Loucy (cell line): ENCODE data around the gene MYBBP1A.

Experiments
- H2AFZ ChIP-seq: fragments of 200-600 bp; sonication (generic); 2 replicates; pipeline ENCODE4 v1.6.0; 2016; ENCODE audit warnings: antibody characterized with exemption, mild to moderate bottlenecking, low read length, moderate library complexity
- H3F3A ChIP-seq: fragments of 200-600 bp; 2 replicates; pipeline ENCODE4 v1.6.0; 2016; ENCODE audit warnings: antibody characterized with exemption, low read depth, mild to moderate bottlenecking
- H3K27me3 ChIP-seq: fragments of 200-600 bp; sonication (generic); 2 replicates; pipeline ENCODE4 v1.6.1; 2014; ENCODE audit warnings: low read length, mild to moderate bottlenecking; ENCODE audit not compliant: insufficient read depth, poor library complexity, severe bottlenecking
- H3K36me3 ChIP-seq: fragments of 200-600 bp; sonication (generic); 2 replicates; pipeline ENCODE4 v1.6.1; 2016; ENCODE audit warnings: low read length; ENCODE audit not compliant: insufficient read depth
- H3K4me1 ChIP-seq: fragments of 200-600 bp; sonication (generic); 2 replicates; pipeline ENCODE4 v1.5.1; 2014; ENCODE audit warnings: low read length, mild to moderate bottlenecking; ENCODE audit not compliant: insufficient read depth, poor library complexity, severe bottlenecking
- H3K4me2 ChIP-seq: fragments of 200-600 bp; sonication (generic); 2 replicates; pipeline ENCODE4 v1.6.0; 2014; ENCODE audit warnings: antibody characterized with exemption, low read length, low read depth, mild to moderate bottlenecking; ENCODE audit not compliant: poor library complexity, severe bottlenecking
- H3K4me3 ChIP-seq: fragments of 200-600 bp; sonication (generic); 2 replicates; pipeline ENCODE4 v1.5.1; 2014; ENCODE audit warnings: low read length, mild to moderate bottlenecking, mixed read lengths; ENCODE audit not compliant: poor library complexity, severe bottlenecking
- H3K79me2 ChIP-seq: fragments of 200-600 bp; sonication (generic); 2 replicates; pipeline ENCODE4 v1.6.1; 2014; ENCODE audit warnings: low read length; ENCODE audit not compliant: insufficient read depth
- H3K9ac ChIP-seq: fragments of 200-600 bp; sonication (generic); 2 replicates; pipeline ENCODE4 v1.6.0; 2014; ENCODE audit warnings: mild to moderate bottlenecking, low read depth, low read length, moderate library complexity; ENCODE audit not compliant: poor library complexity, severe bottlenecking
- H3K9me2 ChIP-seq: fragments of 200-600 bp; sonication (generic); replicated peaks from 2 replicates; pipeline ENCODE4 v1.6.1; 2016; ENCODE audit warnings: low read depth, low read length, mixed read lengths
- H3K9me3 ChIP-seq: fragments of 200-600 bp; sonication (generic); 2 replicates; pipeline ENCODE4 v1.6.1; 2014; ENCODE audit warnings: mild to moderate bottlenecking, antibody characterized with exemption, low read length, low read depth; ENCODE audit not compliant: insufficient read depth
- H4K20me1 ChIP-seq: fragments of 200-600 bp; sonication (generic); 2 replicates; pipeline ENCODE4 v1.6.0; 2014; ENCODE audit warnings: antibody characterized with exemption, low read length, mild to moderate bottlenecking; ENCODE audit not compliant: insufficient read depth, poor library complexity, severe bottlenecking
- CTCF ChIP-seq: fragments of 200-600 bp; sonication (generic); conservative IDR thresholded peaks from 2 replicates; pipeline ENCODE4 v1.5.1; 2014; ENCODE audit warnings: mild to moderate bottlenecking, antibody characterized with exemption, low read length
- EZH2phosphoT487 ChIP-seq: fragments of 200-600 bp; IDR thresholded peaks from 2 replicates; pipeline ENCODE4 v1.6.1; 2018; ENCODE audit warnings: antibody characterized with exemption, mild to moderate bottlenecking, moderate library complexity, borderline replicate concordance

The MYBBP1A gene

DNA sequence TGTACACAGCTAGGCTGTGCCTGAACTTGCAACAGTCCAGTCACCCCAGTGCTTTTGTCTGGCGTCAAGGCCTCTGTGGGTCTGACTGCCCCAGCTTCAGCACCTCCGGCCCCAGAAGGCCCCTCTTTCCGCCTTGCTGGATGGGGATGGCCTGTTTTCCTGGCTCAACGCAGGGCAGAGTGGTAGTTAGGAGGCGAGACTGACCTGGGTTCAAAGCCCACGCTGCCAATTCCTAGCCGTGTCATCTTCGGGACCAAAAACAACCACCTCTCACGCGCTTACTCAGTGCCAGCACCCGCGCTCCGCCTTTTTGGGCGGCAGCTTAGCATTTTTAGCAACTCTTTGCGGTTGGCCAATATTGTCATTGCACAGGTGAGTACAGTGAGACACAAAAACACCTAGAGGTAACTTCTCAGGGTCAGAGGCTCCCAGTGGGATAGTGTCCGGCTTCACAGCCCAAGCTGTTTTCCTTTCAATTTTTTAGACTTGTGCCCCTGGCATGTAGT, 4.6 kb downstream of the MYBBP1A start:
- Histone ChIP-seq H3K4me3 (no peak overlapping the region), H4K20me1 (peaks cover 8% of the 10 kb centered on the region), H3F3A (no peaks in the 10 kb centered on the region), H3K4me1 (peaks cover 21% of the 10 kb centered on the region), H3K9ac (no peak overlapping the region), H3K36me3 (peaks cover 26% of the 10 kb centered on the region; the same call in 1 of the 2 replicates), H3K79me2 (peaks cover 25% of the 10 kb centered on the region), H3K4me2 (no peak overlapping the region), H3K27me3 (no peaks in the 10 kb centered on the region), H3K9me3 (no peaks in the 10 kb centered on the region), H3K9me2 (no peaks in the 10 kb centered on the region), H2AFZ (no peak overlapping the region)
- no peak for TF ChIP-seq EZH2phosphoT487
- no peak for TF ChIP-seq CTCF

- Histone ChIP-seq H3K4me3 (no peak overlapping the region), H3F3A (no peaks in the 10 kb centered on the region), H3K9me3 (no peaks in the 10 kb centered on the region), H3K79me2 (peaks cover 23% of the 10 kb centered on the region), H2AFZ (no peak overlapping the region), H3K27me3 (no peaks in the 10 kb centered on the region), H3K4me2 (no peak overlapping the region), H3K36me3 (peaks cover 26% of the 10 kb centered on the region; the same call in 1 of the 2 replicates), H3K4me1 (peaks cover 20% of the 10 kb centered on the region), H3K9me2 (no peaks in the 10 kb centered on the region), H4K20me1 (peaks cover 8% of the 10 kb centered on the region), H3K9ac (no peak overlapping the region)
- TF ChIP-seq CTCF (no peak), EZH2phosphoT487 (no peak)
These were observed 5.2 kb downstream of the MYBBP1A start for GRCh38 chr17:4549781-4550533.

GRCh38 chr17:4548721-4549531, 6.3 kb downstream of the MYBBP1A start:
- Histone ChIP-seq H3K4me2 (no peak overlapping the region), H4K20me1 (no peaks in the 10 kb centered on the region), H3K9me3 (no peaks in the 10 kb centered on the region), H3K4me3 (no peak overlapping the region), H3K9ac (no peak overlapping the region), H3K36me3 (peaks cover 26% of the 10 kb centered on the region; the same call in 1 of the 2 replicates), H3K79me2 (peaks cover 13% of the 10 kb centered on the region), H2AFZ (no peak overlapping the region), H3F3A (no peaks in the 10 kb centered on the region), H3K9me2 (no peaks in the 10 kb centered on the region), H3K4me1 (peaks cover 10% of the 10 kb centered on the region), H3K27me3 (no peaks in the 10 kb centered on the region)
- TF ChIP-seq CTCF (no peak), EZH2phosphoT487 (no peak)
